GM10266 (cell line): ENCODE measurements around the gene PDSS2.

Source experiments
- DNase-seq: peaks from one replicate; pipeline ENCODE4 v3.0.0; 2012; ENCODE audit errors: extremely low spot score
- TF ChIP-seq, protein P1 (sequence below): IDR thresholded peaks from 2 replicates; pipeline ENCODE4 v1.5.1; 2012; ENCODE audit warnings: mild to moderate bottlenecking, low read depth; ENCODE audit not compliant: control insufficient read depth, insufficient read depth; ENCODE audit errors: missing control alignments

PDSS2 gene

GRCh38 chr6:107442938-107443607, 16.3 kb downstream of the PDSS2 start:
- TF ChIP-seq, protein P1, sequence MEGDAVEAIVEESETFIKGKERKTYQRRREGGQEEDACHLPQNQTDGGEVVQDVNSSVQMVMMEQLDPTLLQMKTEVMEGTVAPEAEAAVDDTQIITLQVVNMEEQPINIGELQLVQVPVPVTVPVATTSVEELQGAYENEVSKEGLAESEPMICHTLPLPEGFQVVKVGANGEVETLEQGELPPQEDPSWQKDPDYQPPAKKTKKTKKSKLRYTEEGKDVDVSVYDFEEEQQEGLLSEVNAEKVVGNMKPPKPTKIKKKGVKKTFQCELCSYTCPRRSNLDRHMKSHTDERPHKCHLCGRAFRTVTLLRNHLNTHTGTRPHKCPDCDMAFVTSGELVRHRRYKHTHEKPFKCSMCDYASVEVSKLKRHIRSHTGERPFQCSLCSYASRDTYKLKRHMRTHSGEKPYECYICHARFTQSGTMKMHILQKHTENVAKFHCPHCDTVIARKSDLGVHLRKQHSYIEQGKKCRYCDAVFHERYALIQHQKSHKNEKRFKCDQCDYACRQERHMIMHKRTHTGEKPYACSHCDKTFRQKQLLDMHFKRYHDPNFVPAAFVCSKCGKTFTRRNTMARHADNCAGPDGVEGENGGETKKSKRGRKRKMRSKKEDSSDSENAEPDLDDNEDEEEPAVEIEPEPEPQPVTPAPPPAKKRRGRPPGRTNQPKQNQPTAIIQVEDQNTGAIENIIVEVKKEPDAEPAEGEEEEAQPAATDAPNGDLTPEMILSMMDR, result no peak
- DNase-seq, result no peak

DNA sequence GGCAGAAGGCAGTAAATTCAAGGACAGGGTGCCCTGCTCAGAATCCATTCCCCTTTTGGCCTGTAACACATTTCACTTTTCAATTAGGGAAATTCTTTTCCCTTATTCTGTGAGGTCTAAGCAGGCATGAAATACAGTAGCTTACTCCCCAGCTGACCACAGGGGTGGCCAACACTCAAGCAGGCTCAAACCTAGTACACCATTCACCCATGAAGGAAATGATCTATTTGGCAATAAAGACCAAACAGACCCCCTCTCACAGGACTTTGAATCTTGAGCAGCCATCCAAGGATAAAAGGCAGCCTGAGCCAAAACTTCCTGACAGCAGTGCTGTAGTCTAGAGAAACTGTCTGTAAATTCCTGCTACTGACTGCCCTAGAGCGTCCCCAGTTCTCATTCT, 17.7 kb downstream of the PDSS2 start:
- TF ChIP-seq, protein P1, result no peak
- DNase-seq, result no peak

DNA sequence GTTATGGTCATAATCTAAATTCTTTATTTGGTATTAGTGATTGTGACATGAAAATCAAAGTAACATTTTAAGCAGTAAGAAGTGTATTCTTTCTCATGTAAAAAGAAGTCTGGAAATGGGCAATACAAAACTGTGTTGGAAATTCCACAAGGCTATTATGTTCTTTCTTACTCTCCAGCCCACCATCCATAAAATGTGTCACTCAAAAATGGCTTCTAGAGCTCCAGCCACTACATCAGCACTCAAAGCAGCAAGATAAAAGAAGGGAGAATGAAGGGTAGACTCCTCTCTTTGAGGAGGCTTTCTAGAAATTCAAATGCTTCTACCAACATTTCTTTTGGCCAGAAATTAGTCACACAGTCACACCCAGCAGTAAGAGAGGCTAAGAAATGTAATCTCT, 18.4 kb downstream of the PDSS2 start:
- TF ChIP-seq, protein P1, result no peak
- DNase-seq, result no peak

GRCh38 chr6:107439406-107439805, 20.0 kb downstream of the PDSS2 start:
- TF ChIP-seq, protein P1, result no peak
- no peak for DNase-seq

GRCh38 chr6:107437691-107438090, 21.7 kb downstream of the PDSS2 start:
- TF ChIP-seq, protein P1, result no peak
- DNase-seq, result no peak

- DNase-seq, result no peak
- TF ChIP-seq, protein P1, result no peak
Measured at GRCh38 chr6:107436881-107437280, 22.5 kb downstream of the PDSS2 start.

- DNase-seq, result no peak
- TF ChIP-seq, protein P1, result no peak
Measured at GRCh38 chr6:107435798-107436197, 23.6 kb downstream of the PDSS2 start.
